ENCODE data around the gene PLPP2.

- TF ChIP-seq, protein P1, sequence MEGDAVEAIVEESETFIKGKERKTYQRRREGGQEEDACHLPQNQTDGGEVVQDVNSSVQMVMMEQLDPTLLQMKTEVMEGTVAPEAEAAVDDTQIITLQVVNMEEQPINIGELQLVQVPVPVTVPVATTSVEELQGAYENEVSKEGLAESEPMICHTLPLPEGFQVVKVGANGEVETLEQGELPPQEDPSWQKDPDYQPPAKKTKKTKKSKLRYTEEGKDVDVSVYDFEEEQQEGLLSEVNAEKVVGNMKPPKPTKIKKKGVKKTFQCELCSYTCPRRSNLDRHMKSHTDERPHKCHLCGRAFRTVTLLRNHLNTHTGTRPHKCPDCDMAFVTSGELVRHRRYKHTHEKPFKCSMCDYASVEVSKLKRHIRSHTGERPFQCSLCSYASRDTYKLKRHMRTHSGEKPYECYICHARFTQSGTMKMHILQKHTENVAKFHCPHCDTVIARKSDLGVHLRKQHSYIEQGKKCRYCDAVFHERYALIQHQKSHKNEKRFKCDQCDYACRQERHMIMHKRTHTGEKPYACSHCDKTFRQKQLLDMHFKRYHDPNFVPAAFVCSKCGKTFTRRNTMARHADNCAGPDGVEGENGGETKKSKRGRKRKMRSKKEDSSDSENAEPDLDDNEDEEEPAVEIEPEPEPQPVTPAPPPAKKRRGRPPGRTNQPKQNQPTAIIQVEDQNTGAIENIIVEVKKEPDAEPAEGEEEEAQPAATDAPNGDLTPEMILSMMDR (IDR thresholded peaks at IDR 0.05 in 2 of 3, conservative IDR thresholded peaks at IDR 0.05 in 1 of 3; ENCODE audit: insufficient read depth in 2 of 3, low read depth in 1 of 3, low read length in 3 of 3) = no peak
- no peak for TF ChIP-seq POLR2A (conservative IDR thresholded peaks at IDR 0.05)
- TF ChIP-seq, protein P2, sequence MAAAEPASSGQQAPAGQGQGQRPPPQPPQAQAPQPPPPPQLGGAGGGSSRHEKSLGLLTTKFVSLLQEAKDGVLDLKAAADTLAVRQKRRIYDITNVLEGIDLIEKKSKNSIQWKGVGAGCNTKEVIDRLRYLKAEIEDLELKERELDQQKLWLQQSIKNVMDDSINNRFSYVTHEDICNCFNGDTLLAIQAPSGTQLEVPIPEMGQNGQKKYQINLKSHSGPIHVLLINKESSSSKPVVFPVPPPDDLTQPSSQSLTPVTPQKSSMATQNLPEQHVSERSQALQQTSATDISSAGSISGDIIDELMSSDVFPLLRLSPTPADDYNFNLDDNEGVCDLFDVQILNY (CRISPR knock-in tag; IDR thresholded peaks at IDR 0.05) = no peak
- no peak for TF ChIP-seq EGR1 (conservative IDR thresholded peaks at IDR 0.05)
- TF ChIP-seq BDP1 (IDR thresholded peaks at IDR 0.05; ENCODE audit: insufficient read depth, insufficient read length) = no peak
- no peak for TF ChIP-seq ZNF384 (IDR thresholded peaks at IDR 0.05; ENCODE audit: low read depth, low read length)
- TF ChIP-seq EP300 (IDR thresholded peaks at IDR 0.05; ENCODE audit: low read length) = no peak
- no peak for TF ChIP-seq POLR2AphosphoS5 (IDR thresholded peaks at IDR 0.05; ENCODE audit: control insufficient read depth, insufficient read depth, low read depth, low read length)
- no peak for TF ChIP-seq ZNF174 (CRISPR knock-in tag; IDR thresholded peaks at IDR 0.05)
- no peak for TF ChIP-seq ZNF274 (IDR thresholded peaks at IDR 0.05; ENCODE audit: borderline replicate concordance, low read depth, low read length)
- no peak for TF ChIP-seq YY1 (IDR thresholded peaks at IDR 0.05; ENCODE audit: borderline replicate concordance in 1 of 3, control insufficient read depth in 1 of 3, extremely low read depth in 1 of 3, insufficient read depth in 3 of 3, insufficient read length in 1 of 3, insufficient replicate concordance in 2 of 3, low read depth in 1 of 3, low read length in 2 of 3)
- no peak for TF ChIP-seq HNRNPK (IDR thresholded peaks at IDR 0.05; ENCODE audit: low read depth, low read length, poor library complexity, severe bottlenecking)
- no peak for TF ChIP-seq FOS (IDR thresholded peaks at IDR 0.05; ENCODE audit: extremely low read depth, insufficient read length)
- TF ChIP-seq SPI1 (IDR thresholded peaks at IDR 0.05; ENCODE audit: borderline replicate concordance, low read depth, low read length) = no peak
Observed at GRCh38 chr19:318509-318774, 27.2 kb upstream of the PLPP2 start.

Data from K562 (cell line).